ENCODE measurements around the gene DOCK11. TPM values are rescaled to one million over a fixed set of nuclear protein-coding genes. Genes with fewer than 3 reads are reported as not detected.

DOCK11 gene
- total and polyA plus RNA-seq, 9 of the 15 experiments (the other 6 are each of a cell fraction or from before 2014, with no cell fraction given) = 41.8 to 77.8 (median 50.9) TPM

DNA sequence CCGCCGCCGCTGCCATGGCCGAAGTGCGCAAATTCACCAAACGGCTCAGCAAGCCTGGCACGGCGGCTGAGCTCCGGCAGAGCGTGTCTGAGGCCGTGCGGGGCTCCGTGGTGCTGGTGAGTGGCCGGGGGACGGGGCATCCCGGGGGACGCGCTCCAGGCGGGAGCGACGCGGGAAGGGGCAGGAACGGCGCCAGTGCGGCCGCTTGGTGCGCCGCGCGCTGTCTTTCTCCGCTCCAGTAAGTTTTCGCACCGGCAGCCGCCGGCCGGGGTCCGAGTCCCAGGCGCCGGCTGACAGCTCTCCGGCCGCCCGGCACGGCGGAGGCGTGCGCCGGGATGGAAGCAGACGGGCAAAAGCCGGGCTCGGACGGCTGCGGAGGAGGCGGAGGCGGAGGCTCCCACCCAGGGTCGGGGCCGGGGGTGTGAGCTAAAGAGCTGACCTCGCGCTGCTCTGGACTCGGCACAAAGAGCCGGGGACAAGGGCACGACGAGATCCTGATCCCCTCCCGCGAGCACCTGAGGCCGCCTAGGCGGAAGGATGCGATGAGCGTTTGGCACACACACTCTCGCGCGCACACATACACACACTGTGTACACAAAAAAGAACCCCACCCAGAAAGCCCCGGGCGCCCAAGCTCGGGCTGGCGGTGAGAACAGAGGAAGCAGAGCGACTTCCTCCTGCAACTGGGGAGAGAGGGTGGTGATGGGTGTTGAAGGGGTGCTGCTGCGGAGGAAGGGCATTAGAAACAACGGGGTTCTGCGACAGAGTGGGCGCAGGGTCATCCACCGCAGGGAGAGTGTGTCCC is 545 bp downstream of the DOCK11 start (continued):
- no peak for TF ChIP-seq NELFE (IDR thresholded peaks at IDR 0.05; ENCODE audit: insufficient read depth, insufficient read length)
- TF ChIP-seq NRF1 (conservative IDR thresholded peaks at IDR 0.05 in 1 of 2, IDR thresholded peaks at IDR 0.05 in 1 of 2) = peak; percentile 13 to 27; a peak in 1 of 4 replicates
- TF ChIP-seq FOS (IDR thresholded peaks at IDR 0.05; ENCODE audit: extremely low read depth, insufficient read length) = no peak
- peak; percentile 32; the same call in 1 of the 2 replicates for TF ChIP-seq ZC3H4 (CRISPR knock-in tag; IDR thresholded peaks at IDR 0.05; ENCODE audit: borderline replicate concordance)
- no peak for TF ChIP-seq NUFIP1 (IDR thresholded peaks at IDR 0.05; ENCODE audit: partially characterized antibody)
- TF ChIP-seq RBBP5 (IDR thresholded peaks at IDR 0.05; ENCODE audit: borderline replicate concordance, insufficient read depth, low read length, poor library complexity, severe bottlenecking) = peak; percentile 76
- no peak for TF ChIP-seq ILK (tag; IDR thresholded peaks at IDR 0.05; ENCODE audit: borderline replicate concordance, low read depth)
- no peak for TF ChIP-seq ZNF57 (CRISPR knock-in tag; IDR thresholded peaks at IDR 0.05)
- peak; percentile 64 for TF ChIP-seq CHD2 (IDR thresholded peaks at IDR 0.05; ENCODE audit: low read depth, low read length)
- TF ChIP-seq HES1 (IDR thresholded peaks at IDR 0.05; ENCODE audit: low read depth) = no peak
- no peak for TF ChIP-seq RFX7 (CRISPR knock-in tag; IDR thresholded peaks at IDR 0.05)
- no peak for TF ChIP-seq ZNF134 (CRISPR knock-in tag; conservative IDR thresholded peaks at IDR 0.05)
- TF ChIP-seq PRMT5 (CRISPR knock-in tag; IDR thresholded peaks at IDR 0.05) = no peak
- no peak for TF ChIP-seq SMAD3 (CRISPR knock-in tag; conservative IDR thresholded peaks at IDR 0.05)
- TF ChIP-seq HMG20B (CRISPR knock-in tag; IDR thresholded peaks at IDR 0.05) = no peak
- TF ChIP-seq RBM17 (IDR thresholded peaks at IDR 0.05; ENCODE audit: borderline replicate concordance, low read depth, low read length) = no peak
- no peak for TF ChIP-seq PHTF2 (CRISPR knock-in tag; IDR thresholded peaks at IDR 0.05)
- TF ChIP-seq, protein P1, sequence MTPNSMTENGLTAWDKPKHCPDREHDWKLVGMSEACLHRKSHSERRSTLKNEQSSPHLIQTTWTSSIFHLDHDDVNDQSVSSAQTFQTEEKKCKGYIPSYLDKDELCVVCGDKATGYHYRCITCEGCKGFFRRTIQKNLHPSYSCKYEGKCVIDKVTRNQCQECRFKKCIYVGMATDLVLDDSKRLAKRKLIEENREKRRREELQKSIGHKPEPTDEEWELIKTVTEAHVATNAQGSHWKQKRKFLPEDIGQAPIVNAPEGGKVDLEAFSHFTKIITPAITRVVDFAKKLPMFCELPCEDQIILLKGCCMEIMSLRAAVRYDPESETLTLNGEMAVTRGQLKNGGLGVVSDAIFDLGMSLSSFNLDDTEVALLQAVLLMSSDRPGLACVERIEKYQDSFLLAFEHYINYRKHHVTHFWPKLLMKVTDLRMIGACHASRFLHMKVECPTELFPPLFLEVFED (CRISPR knock-in tag; conservative IDR thresholded peaks at IDR 0.05) = no peak
- no peak for TF ChIP-seq HNRNPL (IDR thresholded peaks at IDR 0.05; ENCODE audit: low read depth, low read length)
- peak; percentile 63 for TF ChIP-seq ZFX (CRISPR knock-in tag; IDR thresholded peaks at IDR 0.05)
- no peak for TF ChIP-seq HDAC8 (tag; IDR thresholded peaks at IDR 0.05)
- TF ChIP-seq, protein P2, sequence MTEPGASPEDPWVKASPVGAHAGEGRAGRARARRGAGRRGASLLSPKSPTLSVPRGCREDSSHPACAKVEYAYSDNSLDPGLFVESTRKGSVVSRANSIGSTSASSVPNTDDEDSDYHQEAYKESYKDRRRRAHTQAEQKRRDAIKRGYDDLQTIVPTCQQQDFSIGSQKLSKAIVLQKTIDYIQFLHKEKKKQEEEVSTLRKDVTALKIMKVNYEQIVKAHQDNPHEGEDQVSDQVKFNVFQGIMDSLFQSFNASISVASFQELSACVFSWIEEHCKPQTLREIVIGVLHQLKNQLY (CRISPR knock-in tag; conservative IDR thresholded peaks at IDR 0.05) = no peak
- TF ChIP-seq MCM7 (IDR thresholded peaks at IDR 0.05) = no peak
- peak; percentile 38; the same call in 1 of the 2 replicates for TF ChIP-seq POLR2A (conservative IDR thresholded peaks at IDR 0.05)
- TF ChIP-seq RBM39 (optimal IDR thresholded peaks at IDR 0.05; ENCODE audit: low read depth, low read length) = no peak
